Hepatocyte (in vitro differentiated cells): ENCODE measurements around the gene RAET1E.
"Not testable (repeated sequence)": the region's sequence is repeated elsewhere in the genome, so short reads cannot be mapped to it uniquely, and the experiment has no call there.

Experiments used
- EZH2 ChIP-seq: fragments of 200-600 bp; sonication (generic); IDR thresholded peaks from 2 replicates; pipeline ENCODE4 v1.6.1; 2016; ENCODE audit warnings: antibody characterized with exemption, mild to moderate bottlenecking, borderline replicate concordance
- TF ChIP-seq, protein P1 (sequence below): fragments of 200-600 bp; sonication (generic); IDR thresholded peaks from 2 replicates; pipeline ENCODE4 v1.5.1; 2016; ENCODE audit warnings: antibody characterized with exemption, mild to moderate bottlenecking; ENCODE audit not compliant: poor library complexity

DNA sequence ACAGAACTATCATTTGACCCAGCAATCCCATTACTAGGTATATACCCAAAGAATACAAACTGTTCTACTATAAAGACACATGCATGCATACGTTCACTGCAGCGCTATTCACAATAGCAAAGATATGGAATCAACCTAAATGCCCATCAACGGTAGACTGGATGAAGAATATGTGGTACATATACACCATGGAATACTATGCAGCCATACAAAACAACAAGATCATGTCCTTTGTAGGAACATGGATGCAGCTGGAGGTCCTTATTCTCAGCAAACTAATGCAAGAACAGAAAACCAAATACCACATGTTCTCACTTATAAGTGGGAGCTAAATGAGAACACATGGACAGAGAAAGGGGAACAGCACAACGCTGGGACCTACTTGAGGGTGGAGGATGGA lies 49.6 kb downstream of the RAET1E start:
- TF ChIP-seq, protein P1, sequence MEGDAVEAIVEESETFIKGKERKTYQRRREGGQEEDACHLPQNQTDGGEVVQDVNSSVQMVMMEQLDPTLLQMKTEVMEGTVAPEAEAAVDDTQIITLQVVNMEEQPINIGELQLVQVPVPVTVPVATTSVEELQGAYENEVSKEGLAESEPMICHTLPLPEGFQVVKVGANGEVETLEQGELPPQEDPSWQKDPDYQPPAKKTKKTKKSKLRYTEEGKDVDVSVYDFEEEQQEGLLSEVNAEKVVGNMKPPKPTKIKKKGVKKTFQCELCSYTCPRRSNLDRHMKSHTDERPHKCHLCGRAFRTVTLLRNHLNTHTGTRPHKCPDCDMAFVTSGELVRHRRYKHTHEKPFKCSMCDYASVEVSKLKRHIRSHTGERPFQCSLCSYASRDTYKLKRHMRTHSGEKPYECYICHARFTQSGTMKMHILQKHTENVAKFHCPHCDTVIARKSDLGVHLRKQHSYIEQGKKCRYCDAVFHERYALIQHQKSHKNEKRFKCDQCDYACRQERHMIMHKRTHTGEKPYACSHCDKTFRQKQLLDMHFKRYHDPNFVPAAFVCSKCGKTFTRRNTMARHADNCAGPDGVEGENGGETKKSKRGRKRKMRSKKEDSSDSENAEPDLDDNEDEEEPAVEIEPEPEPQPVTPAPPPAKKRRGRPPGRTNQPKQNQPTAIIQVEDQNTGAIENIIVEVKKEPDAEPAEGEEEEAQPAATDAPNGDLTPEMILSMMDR, result not testable (repeated sequence)
- TF ChIP-seq EZH2, result not testable (repeated sequence)
